H1 (cell line): Measurements from ENCODE around the gene SCRN3. TPM values are rescaled to one million over a fixed set of nuclear protein-coding genes. Genes with fewer than 3 reads are reported as not detected.
A peak's percentile ranks its signal among the peaks of the same experiment; 100 is the strongest.

Experiments used
- CHD7 ChIP-seq: fragments of 300-600 bp; sonication (generic); IDR thresholded peaks from 2 replicates; pipeline ENCODE4 v1.7.1; 2012; ENCODE audit warnings: low read length, moderate library complexity, mild to moderate bottlenecking, inconsistent platforms; ENCODE audit not compliant: insufficient replicate concordance
- SRF ChIP-seq: IDR thresholded peaks from 2 replicates; pipeline ENCODE4 v1.6.1; 2011; ENCODE audit warnings: mild to moderate bottlenecking, low read depth, low read length, moderate library complexity
- polyA plus RNA-seq, 7 experiments: library from polyadenylated mRNA; depleted of rRNA in 3 of 7; stranded (reverse) in 5 of 7; unstranded in 2 of 7; fragments of >200 nt in 5 of 7; fragments of 200-250 nt in 2 of 7; gene quantifications; 1 replicate in 5 of 7; 2 replicates in 1 of 7; 4 replicates in 1 of 7; pipeline versions ENCODE4 v1.2.1 to v1.2.3, GENCODE V29; 2011 to 2013; ENCODE audit warnings: missing spikeins in 2 of 7, mixed read lengths in 2 of 7
- total RNA-seq: library from RNA; stranded (reverse); fragmentation: NEBNext Ultra II Directional; extraction: Animal tissue kit (Norgen Biotek cat#: 25700); gene quantifications from 2 replicates; pipeline ENCODE4 v1.2.1, GENCODE V29; 2021

SCRN3 gene
- total and polyA plus RNA-seq, 2 of the 8 experiments (the other 6 are each of a cell fraction or from before 2014, with no cell fraction given) = 7.4 to 7.8 TPM

DNA sequence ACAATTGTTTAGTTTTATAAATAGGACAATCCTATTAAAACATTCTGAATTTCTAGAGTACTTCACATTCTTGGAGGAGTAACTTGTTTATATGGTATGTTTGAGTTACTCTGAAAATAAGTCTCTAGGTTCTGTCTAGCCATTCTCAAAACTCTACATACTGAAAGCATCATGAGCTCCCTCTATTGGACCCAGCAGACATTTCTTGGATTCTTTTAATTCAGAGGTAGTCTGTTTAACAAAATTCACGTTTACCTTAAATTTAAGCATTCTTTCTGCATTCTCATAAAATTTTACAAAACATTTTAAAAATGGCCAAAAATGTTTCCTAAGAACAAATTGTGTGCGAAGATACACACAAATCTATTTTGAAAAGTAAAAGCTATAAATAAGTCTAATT lies 45.5 kb upstream of the SCRN3 start (continued):
- peak; percentile 22 for TF ChIP-seq CHD7
- TF ChIP-seq SRF = no peak
